ENCODE data around the gene PRH1. TPM values are rescaled to one million over a fixed set of nuclear protein-coding genes. Genes with fewer than 3 reads are reported as not detected.

The PRH1 gene
- total RNA-seq, 1 experiment from 2014 or later, result 5.9 TPM

DNA sequence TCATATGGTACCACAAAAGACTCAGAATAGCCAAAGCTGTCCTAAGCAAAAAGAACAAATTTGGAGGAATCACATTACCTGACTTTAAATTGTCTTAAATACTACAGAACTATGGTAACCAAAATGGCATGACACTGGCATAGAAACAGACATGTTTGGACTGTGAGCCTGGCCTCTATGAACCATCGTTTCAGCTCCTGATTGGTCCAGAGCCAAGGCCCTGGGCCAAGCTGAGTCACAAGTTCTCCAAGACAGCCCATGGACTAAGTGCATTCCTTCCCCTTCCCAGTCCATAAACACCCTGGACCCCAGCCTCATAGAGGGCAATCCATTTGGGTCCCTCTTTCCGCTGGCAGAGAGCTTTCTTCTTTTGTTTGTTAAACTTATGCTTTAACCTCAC is 22.7 kb downstream of the PRH1 start:
- ChIA-PET POLR2A (no interaction called here), CTCF (no interaction called here), RAD21 (ENCODE audit: low non-redundant PET in 1 of 2, low total read pairs in 2 of 2, uncharacterized antibody in 2 of 2, unreplicated experiment in 2 of 2) (no interaction called here)
- TF ChIP-seq YY1 (IDR thresholded peaks at IDR 0.05; ENCODE audit: extremely low read depth, insufficient replicate concordance, low read depth, low read length) (no peak), EZH2 (IDR thresholded peaks at IDR 0.05) (no peak), ELF1 (IDR thresholded peaks at IDR 0.05; ENCODE audit: borderline replicate concordance, low read depth) (no peak), RAD21 (IDR thresholded peaks at IDR 0.05; ENCODE audit: low read depth) (no peak), POLR2AphosphoS5 (IDR thresholded peaks at IDR 0.05; ENCODE audit: low read depth, low read length) (no peak), CBX3 (IDR thresholded peaks at IDR 0.05; ENCODE audit: low read depth) (no peak), TCF7L2 (IDR thresholded peaks at IDR 0.05; ENCODE audit: borderline replicate concordance, extremely low read depth, insufficient read depth, insufficient read length) (no peak), ZBTB33 (IDR thresholded peaks at IDR 0.05; ENCODE audit: extremely low read depth, insufficient replicate concordance, low read length) (no peak), EGR1 (IDR thresholded peaks at IDR 0.05; ENCODE audit: low read depth) (no peak), ZNF274 (IDR thresholded peaks at IDR 0.05; ENCODE audit: low read depth, low read length) (no peak), SP1 (IDR thresholded peaks at IDR 0.05; ENCODE audit: low read depth) (no peak)
- DNase-seq (ENCODE audit: low read depth, low spot score), result no peak
- BruUV-seq (replicated peaks), result no TSS peak
- no peaks in the 10 kb centered on the region for H3K27me3 ChIP-seq (ENCODE audit: insufficient read depth, low read length)
- H2AFZ ChIP-seq (ENCODE audit: low read depth, low read length, poor library complexity, severe bottlenecking), result no peak overlapping the region
- no peak overlapping the region for H3K4me2 ChIP-seq (ENCODE audit: low read length)
- no peak overlapping the region for H3K4me3 ChIP-seq (replicated peaks in 1 of 2; ENCODE audit: low read depth in 1 of 2, low read length in 2 of 2)
- H3K27ac ChIP-seq (ENCODE audit: low read depth, low read length), result no peak overlapping the region
- peaks cover 0 to 5% of the 10 kb centered on the region in 2 experiments; a peak in 1 of 4 replicates for H3K9me3 ChIP-seq (ENCODE audit: control insufficient read depth in 1 of 2, insufficient read depth in 1 of 2, low read depth in 1 of 2, low read length in 2 of 2)
- 0 out of 4 replicates have a peak, but pooled peaks cover 0 to 3% of the 10 kb centered on the region in 2 experiments for H3K36me3 ChIP-seq (ENCODE audit: control insufficient read depth in 1 of 2, insufficient read depth in 2 of 2, low read length in 2 of 2)
- H3K79me2 ChIP-seq (ENCODE audit: insufficient read depth, low read length), result peaks cover 7% of the 10 kb centered on the region
- no peak overlapping the region for H3K9ac ChIP-seq (ENCODE audit: low read length)
- H3K9me2 ChIP-seq (ENCODE audit: insufficient read depth), result no peaks in the 10 kb centered on the region; the same call in 1 of the 2 replicates
- no peaks in the 10 kb centered on the region for H4K20me1 ChIP-seq (ENCODE audit: insufficient read depth)
- no peaks in the 10 kb centered on the region for H3K4me1 ChIP-seq (ENCODE audit: control insufficient read depth in 1 of 2, insufficient read depth in 2 of 2, low read length in 2 of 2)
- intact Hi-C loops (cut with micrococcal nuclease), result loop anchor here (10.0 kb wide), 1 partner anchor 623 kb away; no protein-coding TSS in a partner anchor
- no peak for ATAC-seq

Measured in HCT116 (cell line).